Fibroblast of lung (primary cell): ENCODE results near the gene C6orf132.

ENCODE experiments used
- CTCF ChIP-seq, 2 donors: IDR thresholded peaks in 1 of 2; conservative IDR thresholded peaks in 1 of 2; 1 replicate in 1 of 2; 2 replicates in 1 of 2; pipeline ENCODE4 v1.5.1; 2011 to 2012; ENCODE audit warnings: low read length in 2 of 2, control low read depth in 1 of 2, inconsistent platforms in 1 of 2, low read depth in 1 of 2, mild to moderate bottlenecking in 1 of 2
- EZH2 ChIP-seq: IDR thresholded peaks from 2 replicates; pipeline ENCODE4 v1.5.1; 2012; ENCODE audit warnings: low read length, control low read depth, mild to moderate bottlenecking; ENCODE audit errors: missing control alignments

GRCh38 chr6:42099340-42100028 lies 42.9 kb downstream of the C6orf132 start:
- no peak for TF ChIP-seq CTCF (conservative IDR thresholded peaks at IDR 0.05 in 1 of 2, IDR thresholded peaks at IDR 0.05 in 1 of 2; ENCODE audit: low read depth in 1 of 2, low read length in 2 of 2)
- TF ChIP-seq EZH2, result no peak
